CD4-positive, alpha-beta T cell treated with Interferon alpha-2 for 1 hour (primary cell): ENCODE results near the gene CRYGS.
"Not testable (repeated sequence)": the region's sequence is repeated elsewhere in the genome, so short reads cannot be mapped to it uniquely, and the experiment has no call there.

Experiments used
- DNase-seq, 2 donors: peaks; one replicate each; pipeline ENCODE4 v3.0.0-alpha.2; 2020 to 2022

The CRYGS gene

GRCh38 chr3:186544281-186544680 is at the start of gene CRYGS:
CRYGS (minus strand) TSS chr3:186544380; CDS start chr3:186544326, 54 bp downstream.
- DNase-seq = no peak

GRCh38 chr3:186593862-186594261 is 49.7 kb upstream of the CRYGS start:
- no peak for DNase-seq

- DNase-seq = no peak
Measured at GRCh38 chr3:186592682-186593081, 48.5 kb upstream of the CRYGS start.

- no peak for DNase-seq
Measured at GRCh38 chr3:186590580-186591295, 46.6 kb upstream of the CRYGS start.

GRCh38 chr3:186589856-186590579 is 45.8 kb upstream of the CRYGS start:
- DNase-seq = peak in 1 of 2 donors; percentile 29

GRCh38 chr3:186589121-186589520 is 44.9 kb upstream of the CRYGS start:
- no peak for DNase-seq

GRCh38 chr3:186588632-186589031 is 44.5 kb upstream of the CRYGS start:
- no peak for DNase-seq

GRCh38 chr3:186587183-186587582 is 43.0 kb upstream of the CRYGS start:
- no peak for DNase-seq

GRCh38 chr3:186586245-186586644 is 42.1 kb upstream of the CRYGS start:
- not testable (repeated sequence) for DNase-seq

- DNase-seq = no peak
Measured at GRCh38 chr3:186583831-186584230, 39.7 kb upstream of the CRYGS start.

GRCh38 chr3:186582541-186582940 is 38.4 kb upstream of the CRYGS start:
- DNase-seq = no peak

- no peak for DNase-seq
Measured at GRCh38 chr3:186580785-186581184, 36.6 kb upstream of the CRYGS start.

GRCh38 chr3:186577521-186577920 is 33.3 kb upstream of the CRYGS start:
- no peak for DNase-seq

- DNase-seq = no peak
Measured at GRCh38 chr3:186571644-186572013, 27.4 kb upstream of the CRYGS start.

GRCh38 chr3:186570941-186571643 is 26.9 kb upstream of the CRYGS start:
- no peak for DNase-seq

GRCh38 chr3:186570096-186570940 is 26.1 kb upstream of the CRYGS start, which contains the start of gene DNAJB11:
DNAJB11 (plus strand) TSS chr3:186570720; CDS start chr3:186570898, 178 bp downstream.
- DNase-seq = peak; percentile 99

- no peak for DNase-seq
Measured at GRCh38 chr3:186569779-186570095, 25.6 kb upstream of the CRYGS start.

- not testable (repeated sequence) for DNase-seq
Measured at GRCh38 chr3:186569361-186569760, 25.2 kb upstream of the CRYGS start.

- DNase-seq = peak; percentile 93 to 97
Measured at GRCh38 chr3:186567072-186567921, 23.1 kb upstream of the CRYGS start, which contains the start of gene TBCCD1. TBCCD1 (minus strand) TSS chr3:186567339; CDS start chr3:186564329, 3,010 bp downstream.

GRCh38 chr3:186566772-186567071 is 22.5 kb upstream of the CRYGS start:
- DNase-seq = no peak

GRCh38 chr3:186564586-186564985 is 20.4 kb upstream of the CRYGS start:
- DNase-seq = no peak
